MM.1S (cell line): ENCODE measurements around the gene CUL4B.

Experiments used
- DNase-seq: peaks from one replicate; pipeline ENCODE4 v3.0.0-alpha.2; 2015
- H2AFZ ChIP-seq: fragments of 300-600 bp; sonication (generic); 2 replicates; pipeline ENCODE4 v1.6.0; 2016; ENCODE audit warnings: antibody characterized with exemption, low read length
- H3F3A ChIP-seq: fragments of 300-600 bp; sonication (generic); 2 replicates; pipeline ENCODE4 v1.6.1; 2016; ENCODE audit warnings: mild to moderate bottlenecking, antibody characterized with exemption, low read length, moderate library complexity, mixed read lengths; ENCODE audit not compliant: insufficient read depth
- H3K27ac ChIP-seq: fragments of 300-600 bp; sonication (generic); 2 replicates; pipeline ENCODE4 v1.5.1; 2016; ENCODE audit warnings: mild to moderate bottlenecking, low read length
- H3K27me3 ChIP-seq: fragments of 300-600 bp; sonication (generic); replicated peaks from 2 replicates; pipeline ENCODE4 v1.6.0; 2016; ENCODE audit warnings: low read length; ENCODE audit not compliant: insufficient read depth
- H3K36me3 ChIP-seq: fragments of 300-600 bp; sonication (generic); replicated peaks from 2 replicates; pipeline ENCODE4 v1.6.1; 2016; ENCODE audit warnings: mild to moderate bottlenecking, low read length, mixed read lengths; ENCODE audit not compliant: insufficient read depth
- H3K4me1 ChIP-seq: fragments of 300-600 bp; sonication (generic); 2 replicates; pipeline ENCODE4 v1.6.1; 2016; ENCODE audit warnings: low read length, mixed read lengths
- H3K4me2 ChIP-seq: fragments of 300-600 bp; sonication (generic); 2 replicates; pipeline ENCODE4 v1.6.0; 2016; ENCODE audit warnings: low read depth, low read length
- H3K4me3 ChIP-seq: fragments of 300-600 bp; sonication (generic); 2 replicates; pipeline ENCODE4 v1.5.1; 2016; ENCODE audit warnings: low read length, mixed read lengths
- H3K79me2 ChIP-seq: fragments of 300-600 bp; sonication (generic); 2 replicates; pipeline ENCODE4 v1.6.1; 2016; ENCODE audit warnings: mixed run types, low read length, mixed read lengths
- H3K9ac ChIP-seq: fragments of 300-600 bp; sonication (generic); 2 replicates; pipeline ENCODE4 v1.6.1; 2016; ENCODE audit warnings: low read length, mixed read lengths
- H3K9me2 ChIP-seq: fragments of 300-600 bp; sonication (generic); replicated peaks from 2 replicates; pipeline ENCODE4 v1.6.1; 2016; ENCODE audit warnings: mild to moderate bottlenecking, low read length, mixed read lengths; ENCODE audit not compliant: insufficient read depth
- H3K9me3 ChIP-seq: fragments of 300-600 bp; sonication (generic); replicated peaks from 2 replicates; pipeline ENCODE4 v1.6.1; 2016; ENCODE audit warnings: mild to moderate bottlenecking, low read length, mixed read lengths; ENCODE audit not compliant: insufficient read depth
- H4K20me1 ChIP-seq: fragments of 300-600 bp; sonication (generic); 2 replicates; pipeline ENCODE4 v1.6.1; 2016; ENCODE audit warnings: mild to moderate bottlenecking, low read length, moderate library complexity, mixed read lengths; ENCODE audit not compliant: insufficient read depth
- EZH2 ChIP-seq: fragments of 300-600 bp; sonication (generic); optimal IDR thresholded peaks from 2 replicates; pipeline ENCODE3; 2017; ENCODE audit warnings: low read depth, mild to moderate bottlenecking, antibody characterized with exemption, low read length, mixed read lengths
- EZH2phosphoT487 ChIP-seq: fragments of 300-600 bp; sonication (generic); IDR thresholded peaks from 2 replicates; pipeline ENCODE4 v1.6.1; 2018; ENCODE audit warnings: antibody characterized with exemption, low read length
- TF ChIP-seq, protein P1 (sequence below): fragments of 300-600 bp; sonication (generic); IDR thresholded peaks from 2 replicates; pipeline ENCODE4 v1.5.1; 2016; ENCODE audit warnings: antibody characterized with exemption, low read length, mixed read lengths

The CUL4B gene

DNA sequence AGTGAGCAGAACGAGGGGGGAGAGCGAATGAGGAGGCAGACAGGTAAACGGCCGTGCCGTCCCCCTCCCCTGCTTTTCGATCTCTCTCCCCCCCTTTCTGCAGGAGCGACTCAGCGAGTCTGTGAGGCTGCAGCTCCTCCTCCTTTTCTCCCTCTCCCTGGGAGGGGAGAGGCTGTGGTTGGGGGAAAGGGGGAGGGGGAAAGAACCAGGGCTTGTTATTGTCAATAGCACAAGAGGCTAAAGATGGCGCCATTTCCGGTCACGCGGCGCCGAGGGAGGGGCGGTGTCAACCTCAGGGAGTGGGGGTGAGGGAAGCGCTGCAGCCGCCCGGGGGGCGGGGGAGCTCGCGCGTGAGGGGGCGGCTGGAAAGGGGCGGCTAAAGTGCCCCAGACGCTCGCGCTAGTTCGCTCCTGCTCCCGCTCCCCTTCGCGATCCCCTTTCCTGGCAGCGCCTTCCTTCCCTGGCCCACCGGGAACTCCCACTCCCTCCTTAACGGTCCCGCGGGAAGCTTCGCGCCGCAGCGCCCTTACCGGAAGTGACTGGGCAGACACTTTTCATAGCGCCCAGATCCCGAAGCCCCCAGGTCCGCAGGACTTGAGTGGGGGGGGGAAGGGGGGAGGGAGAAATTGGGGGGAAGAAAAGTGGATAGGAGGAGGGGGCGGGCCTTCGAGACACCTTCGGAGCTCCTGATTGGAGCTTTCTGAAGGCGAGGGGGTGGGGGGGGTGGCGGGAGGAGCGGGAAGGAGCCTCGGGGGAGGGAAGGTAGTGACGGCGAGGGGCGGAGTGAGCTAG, at the start of gene CUL4B:
CUL4B (minus strand) TSS at position 121 of the 792 bp plus-strand sequence. CDS start 324 bp downstream, outside the sequence.
- no peaks in the 10 kb centered on the region for H3K36me3 ChIP-seq
- peaks cover 17% of the 10 kb centered on the region for H3F3A ChIP-seq
- H3K27me3 ChIP-seq: no peaks in the 10 kb centered on the region
- H4K20me1 ChIP-seq: no peaks in the 10 kb centered on the region
- no peaks in the 10 kb centered on the region for H3K9me3 ChIP-seq
- peak within 1 kb of the TSS; percentile 88 for H3K27ac ChIP-seq
- no peaks in the 10 kb centered on the region for H3K9me2 ChIP-seq
- peak within 1 kb of the TSS; percentile 74 for H3K4me2 ChIP-seq
- TF ChIP-seq, protein P1, sequence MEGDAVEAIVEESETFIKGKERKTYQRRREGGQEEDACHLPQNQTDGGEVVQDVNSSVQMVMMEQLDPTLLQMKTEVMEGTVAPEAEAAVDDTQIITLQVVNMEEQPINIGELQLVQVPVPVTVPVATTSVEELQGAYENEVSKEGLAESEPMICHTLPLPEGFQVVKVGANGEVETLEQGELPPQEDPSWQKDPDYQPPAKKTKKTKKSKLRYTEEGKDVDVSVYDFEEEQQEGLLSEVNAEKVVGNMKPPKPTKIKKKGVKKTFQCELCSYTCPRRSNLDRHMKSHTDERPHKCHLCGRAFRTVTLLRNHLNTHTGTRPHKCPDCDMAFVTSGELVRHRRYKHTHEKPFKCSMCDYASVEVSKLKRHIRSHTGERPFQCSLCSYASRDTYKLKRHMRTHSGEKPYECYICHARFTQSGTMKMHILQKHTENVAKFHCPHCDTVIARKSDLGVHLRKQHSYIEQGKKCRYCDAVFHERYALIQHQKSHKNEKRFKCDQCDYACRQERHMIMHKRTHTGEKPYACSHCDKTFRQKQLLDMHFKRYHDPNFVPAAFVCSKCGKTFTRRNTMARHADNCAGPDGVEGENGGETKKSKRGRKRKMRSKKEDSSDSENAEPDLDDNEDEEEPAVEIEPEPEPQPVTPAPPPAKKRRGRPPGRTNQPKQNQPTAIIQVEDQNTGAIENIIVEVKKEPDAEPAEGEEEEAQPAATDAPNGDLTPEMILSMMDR: no peak
- no peak for TF ChIP-seq EZH2phosphoT487
- TF ChIP-seq EZH2: no peak
- peak within 1 kb of the TSS; percentile 67 for H2AFZ ChIP-seq
- 0 out of 2 replicates have a peak, but pooled peaks cover 3% of the 10 kb centered on the region for H3K4me1 ChIP-seq
- H3K9ac ChIP-seq: peak within 1 kb of the TSS; percentile 93
- DNase-seq: peak; percentile 92
- H3K4me3 ChIP-seq: peak within 1 kb of the TSS; percentile 80
- H3K79me2 ChIP-seq: peaks cover 39% of the 10 kb centered on the region

- Histone ChIP-seq H3K4me3 (peak overlapping the region; percentile 90), H3K79me2 (peaks cover 31% of the 10 kb centered on the region), H3K9me2 (no peaks in the 10 kb centered on the region), H3K9me3 (no peaks in the 10 kb centered on the region), H4K20me1 (no peaks in the 10 kb centered on the region), H3K9ac (peak overlapping the region; percentile 91), H3K27ac (peak overlapping the region; percentile 92), H3K4me1 (no peaks in the 10 kb centered on the region), H3K4me2 (peak overlapping the region; percentile 82), H2AFZ (peak overlapping the region; percentile 78), H3F3A (peaks cover 9% of the 10 kb centered on the region; the same call in 1 of the 2 replicates), H3K27me3 (no peaks in the 10 kb centered on the region), H3K36me3 (no peaks in the 10 kb centered on the region)
- TF ChIP-seq EZH2phosphoT487 (no peak), EZH2 (no peak)
- TF ChIP-seq, protein P1: no peak
- peak; percentile 29 for DNase-seq
These were observed 43.6 kb upstream of the CUL4B start for GRCh38 chrX:120604361-120604782.

DNA sequence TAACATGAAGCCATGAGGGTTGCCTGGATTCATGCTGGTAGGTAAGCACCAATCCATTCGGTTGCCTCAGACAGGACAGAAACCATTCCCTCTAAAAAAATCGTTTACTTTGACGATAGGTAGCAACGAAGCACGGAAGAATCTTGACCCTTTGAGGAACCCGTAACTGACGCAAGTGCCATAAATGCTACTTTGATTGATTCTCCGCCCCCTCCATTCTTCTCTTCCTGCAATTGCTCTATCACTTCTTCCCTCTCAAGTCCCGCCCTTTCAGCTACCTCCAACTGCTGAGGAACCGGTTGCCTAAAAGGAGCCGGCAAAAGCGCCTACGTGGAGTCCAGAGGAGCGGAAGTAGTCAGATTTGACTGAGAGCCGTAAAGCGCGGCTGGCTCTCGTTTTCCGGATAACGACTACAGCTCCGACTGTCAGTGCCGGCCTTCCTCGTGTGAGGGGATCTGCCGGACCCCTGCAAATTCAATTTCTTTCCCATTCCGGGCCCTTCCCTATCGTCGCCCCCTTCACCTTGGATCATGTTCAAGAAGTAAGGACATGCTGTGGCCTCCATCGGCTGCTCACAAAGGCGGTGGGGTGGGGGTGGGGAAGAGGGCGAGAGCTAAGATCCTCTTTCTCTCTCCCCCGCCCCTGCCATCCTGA, 43.1 kb upstream of the CUL4B start, which contains the start of gene MCTS1:
MCTS1 (plus strand) TSS at position 395 of the 654 bp plus-strand sequence; CDS start at position 531, 136 bp downstream.
- Histone ChIP-seq H3K9ac (peak within 1 kb of the TSS; percentile 91), H3K79me2 (peaks cover 31% of the 10 kb centered on the region), H4K20me1 (no peaks in the 10 kb centered on the region), H3K27ac (peak within 1 kb of the TSS; percentile 92), H3K9me2 (no peaks in the 10 kb centered on the region), H3K9me3 (no peaks in the 10 kb centered on the region), H3K4me2 (peak within 1 kb of the TSS; percentile 82), H3K27me3 (no peaks in the 10 kb centered on the region), H3F3A (peaks cover 9% of the 10 kb centered on the region; the same call in 1 of the 2 replicates), H2AFZ (peak within 1 kb of the TSS; percentile 78), H3K4me3 (peak within 1 kb of the TSS; percentile 90), H3K4me1 (no peaks in the 10 kb centered on the region), H3K36me3 (no peaks in the 10 kb centered on the region)
- no peak for TF ChIP-seq EZH2phosphoT487
- TF ChIP-seq EZH2: no peak
- TF ChIP-seq, protein P1: no peak
- peak; percentile 89 for DNase-seq
